H9 (cell line): ENCODE measurements around the gene FRMD4B. TPM values are rescaled to one million over a fixed set of nuclear protein-coding genes. Genes with fewer than 3 reads are reported as not detected.

Source experiments
- DNase-seq: peaks from one replicate; pipeline ENCODE4 v3.0.0-alpha.2; 2017
- H2AFZ ChIP-seq: one replicate; pipeline ENCODE4 v1.6.1; 2013; ENCODE audit warnings: mild to moderate bottlenecking, low read length, control low read depth, moderate library complexity
- H2AK5ac ChIP-seq: 2 replicates; pipeline ENCODE4 v1.6.1; 2013; ENCODE audit warnings: low read length, control low read depth, mixed read lengths; ENCODE audit not compliant: insufficient read length
- H2BK120ac ChIP-seq: one replicate; pipeline ENCODE4 v1.6.1; 2013; ENCODE audit warnings: low read depth, mild to moderate bottlenecking, low read length, control low read depth, inconsistent platforms; ENCODE audit not compliant: poor library complexity, severe bottlenecking
- H2BK12ac ChIP-seq: 2 replicates; pipeline ENCODE4 v1.6.1; 2013; ENCODE audit warnings: low read length, control low read depth, mixed read lengths, low read depth; ENCODE audit not compliant: insufficient read length
- H2BK15ac ChIP-seq: 2 replicates; pipeline ENCODE4 v1.6.1; 2013; ENCODE audit warnings: low read depth, low read length, control low read depth
- H2BK20ac ChIP-seq: one replicate; pipeline ENCODE4 v1.6.1; 2013; ENCODE audit warnings: low read depth, mild to moderate bottlenecking, low read length, control low read depth, inconsistent platforms; ENCODE audit not compliant: poor library complexity, severe bottlenecking
- H2BK5ac ChIP-seq: 2 replicates; pipeline ENCODE4 v1.6.1; 2013; ENCODE audit warnings: low read length, control low read depth, mixed read lengths; ENCODE audit not compliant: insufficient read length
- H3K14ac ChIP-seq: 2 replicates; pipeline ENCODE4 v1.6.1; 2013; ENCODE audit warnings: low read length, control low read depth; ENCODE audit not compliant: insufficient read depth
- H3K18ac ChIP-seq: 2 replicates; pipeline ENCODE4 v1.6.1; 2013; ENCODE audit warnings: low read depth, mild to moderate bottlenecking, mixed read lengths, low read length, control low read depth; ENCODE audit not compliant: insufficient read length
- H3K23ac ChIP-seq: 2 replicates; pipeline ENCODE4 v1.6.1; 2013; ENCODE audit warnings: low read length, control low read depth, mixed read lengths, low read depth; ENCODE audit not compliant: insufficient read length
- H3K23me2 ChIP-seq: 2 replicates; pipeline ENCODE4 v1.6.1; 2013; ENCODE audit warnings: low read depth, mild to moderate bottlenecking, mixed read lengths, low read length, control low read depth; ENCODE audit not compliant: insufficient read length, poor library complexity, severe bottlenecking
- H3K27ac ChIP-seq: 2 replicates; pipeline ENCODE4 v1.5.1; 2013; ENCODE audit warnings: low read length, control low read depth, mixed read lengths, low read depth; ENCODE audit not compliant: insufficient read length
- H3K27me3 ChIP-seq: 2 replicates; pipeline ENCODE4 v1.6.1; 2013; ENCODE audit warnings: low read length, control low read depth, inconsistent platforms; ENCODE audit not compliant: insufficient read depth
- H3K4ac ChIP-seq: 2 replicates; pipeline ENCODE4 v1.6.1; 2013; ENCODE audit warnings: low read depth, mild to moderate bottlenecking, control low read depth, inconsistent platforms, low read length, moderate library complexity
- H3K4me1 ChIP-seq: 2 replicates; pipeline ENCODE4 v1.6.1; 2013; ENCODE audit warnings: low read length, control low read depth, inconsistent platforms; ENCODE audit not compliant: insufficient read depth
- H3K4me2 ChIP-seq: 2 replicates; pipeline ENCODE4 v1.6.1; 2013; ENCODE audit warnings: low read length, control low read depth, mixed read lengths; ENCODE audit not compliant: insufficient read length, insufficient read depth
- H3K56ac ChIP-seq: 2 replicates; pipeline ENCODE4 v1.6.1; 2013; ENCODE audit warnings: low read depth, mild to moderate bottlenecking, mixed read lengths, low read length, control low read depth; ENCODE audit not compliant: insufficient read length
- H3K79me1 ChIP-seq: 2 replicates; pipeline ENCODE4 v1.6.1; 2013; ENCODE audit warnings: low read depth, mild to moderate bottlenecking, moderate library complexity, low read length, control low read depth, inconsistent platforms; ENCODE audit not compliant: insufficient read depth, poor library complexity, severe bottlenecking
- H3K79me2 ChIP-seq: 2 replicates; pipeline ENCODE4 v1.6.1; 2013; ENCODE audit warnings: low read length, control low read depth, inconsistent platforms; ENCODE audit not compliant: insufficient read depth
- H3K9ac ChIP-seq: 2 replicates; pipeline ENCODE4 v1.6.1; 2013; ENCODE audit warnings: low read length, control low read depth, mixed read lengths; ENCODE audit not compliant: insufficient read length; ENCODE audit errors: extremely low read depth
- H3K9me3 ChIP-seq: one replicate; pipeline ENCODE4 v1.6.1; 2013; ENCODE audit warnings: low read depth, low read length, inconsistent platforms; ENCODE audit not compliant: control insufficient read depth
- H3T11ph ChIP-seq: one replicate; pipeline ENCODE4 v1.6.1; 2013; ENCODE audit warnings: mild to moderate bottlenecking, low read length, control low read depth, inconsistent platforms
- H4K20me1 ChIP-seq: one replicate; pipeline ENCODE4 v1.6.1; 2013; ENCODE audit not compliant: control insufficient read depth, insufficient read length, insufficient read depth
- H4K5ac ChIP-seq: 2 replicates; pipeline ENCODE4 v1.6.1; 2013; ENCODE audit warnings: low read depth, mild to moderate bottlenecking, mixed read lengths, low read length, control low read depth; ENCODE audit not compliant: insufficient read length
- H4K8ac ChIP-seq: replicated peaks from 2 replicates; pipeline ENCODE4 v1.6.1; 2013; ENCODE audit warnings: low read length, control low read depth, mixed read lengths, low read depth; ENCODE audit not compliant: insufficient read length
- H4K91ac ChIP-seq: 2 replicates; pipeline ENCODE4 v1.6.1; 2013; ENCODE audit warnings: low read depth, mild to moderate bottlenecking, moderate library complexity, mixed read lengths, low read length, control low read depth; ENCODE audit not compliant: insufficient read length
- H3K27ac Mint-ChIP-seq, 3 experiments: 2 replicates in 2 of 3; 3 replicates in 1 of 3; pipeline ENCODE4 v1.8.0; 2020 to 2021; ENCODE audit warnings: mixed read lengths in 3 of 3, mild to moderate bottlenecking in 1 of 3, moderate library complexity in 1 of 3
- H3K27me3 Mint-ChIP-seq: 2 replicates; pipeline ENCODE4 v1.8.0; 2021; ENCODE audit warnings: low read depth, mild to moderate bottlenecking, moderate library complexity, mixed read lengths
- H3K36me3 Mint-ChIP-seq, 3 experiments: 2 replicates in 2 of 3; 3 replicates in 1 of 3; pipeline ENCODE4 v1.8.0; 2020 to 2021; ENCODE audit warnings: low read depth in 3 of 3, mixed read lengths in 3 of 3; ENCODE audit not compliant: insufficient read depth in 1 of 3
- H3K4me1 Mint-ChIP-seq, 2 experiments: 2 replicates each; pipeline ENCODE4 v1.8.0; 2020; ENCODE audit warnings: mixed read lengths in 2 of 2
- H3K4me3 Mint-ChIP-seq, 2 experiments: 2 replicates in 1 of 2; 3 replicates in 1 of 2; pipeline ENCODE4 v1.8.0; 2020 to 2021; ENCODE audit warnings: mild to moderate bottlenecking in 2 of 2, mixed read lengths in 2 of 2, moderate library complexity in 1 of 2
- H3K9me3 Mint-ChIP-seq, 2 experiments: 2 replicates in 1 of 2; 3 replicates in 1 of 2; pipeline ENCODE4 v1.8.0; 2020; ENCODE audit warnings: mild to moderate bottlenecking in 2 of 2, mixed read lengths in 2 of 2, moderate library complexity in 1 of 2
- CTCF ChIP-seq: fragments of 200-600 bp; sonication (generic); conservative IDR thresholded peaks from 3 replicates; pipeline ENCODE4 v1.8.0; 2021; ENCODE audit warnings: antibody characterized with exemption, mild to moderate bottlenecking
- WGBS: extraction: QIAGEN DNeasy Blood & Tissue Kit; methylation state at CpG from one replicate; pipeline ENCODE4 v1.1.7; 2013; ENCODE audit warnings: missing lambda C conversion rate, low lambda C conversion rate, mixed read lengths; ENCODE audit not compliant: insufficient read length; ENCODE audit errors: extremely low coverage; 5-methylcytosine and 5-hydroxymethylcytosine counted together
- total RNA-seq: library from RNA; stranded (reverse); gene quantifications from 2 replicates; pipeline ENCODE4 v1.2.1, GENCODE V29; 2021

The FRMD4B gene
- total RNA-seq, 1 experiment from 2014 or later: 3.4 TPM

- no peak for DNase-seq
- Histone ChIP-seq H3K79me1 (no peaks in the 10 kb centered on the region), H4K20me1 (no peaks in the 10 kb centered on the region), H3K23me2 (no peaks in the 10 kb centered on the region), H3K9ac (no peak overlapping the region), H3K9me3 (no peaks in the 10 kb centered on the region), H2AK5ac (no peak overlapping the region), H3K4me2 (no peak overlapping the region), H4K5ac (no peak overlapping the region), H3K79me2 (no peaks in the 10 kb centered on the region), H3T11ph (no peak overlapping the region), H2BK5ac (no peak overlapping the region), H2BK20ac (no peak overlapping the region), H4K8ac (no peak overlapping the region), H3K14ac (no peak overlapping the region), H2AFZ (no peak overlapping the region), H2BK120ac (no peak overlapping the region), H3K4ac (no peak overlapping the region), H3K27me3 (no peaks in the 10 kb centered on the region), H3K23ac (no peak overlapping the region), H3K27ac (no peak overlapping the region), H3K18ac (no peak overlapping the region), H3K56ac (no peak overlapping the region), H3K4me1 (no peaks in the 10 kb centered on the region), H2BK12ac (no peak overlapping the region), H4K91ac (no peak overlapping the region), H2BK15ac (no peak overlapping the region)
- Mint-ChIP-seq H3K9me3 (no peaks in the 10 kb centered on the region), H3K27ac (no peak overlapping the region), H3K4me3 (no peak overlapping the region), H3K27me3 (no peaks in the 10 kb centered on the region), H3K4me1 (no peaks in the 10 kb centered on the region), H3K36me3 (no peaks in the 10 kb centered on the region)
- no peak for TF ChIP-seq CTCF
- no CpG with 5 or more reads among the region's 1 CpG for WGBS
Measured at GRCh38 chr3:69226071-69226470, 159.8 kb downstream of the FRMD4B start.
